Hematopoietic multipotent progenitor cell treated with erythropoietin and hydrocortisone succinate and interleukin-3 and kit ligand, for 6 days (in vitro differentiated cells): Measurements from ENCODE around the gene IL9R.
"Not testable (repeated sequence)": the region's sequence is repeated elsewhere in the genome, so short reads cannot be mapped to it uniquely, and the experiment has no call there.

Experiments
- DNase-seq: peaks from one replicate; pipeline ENCODE4 v3.0.0-alpha.2; 2015

Gene IL9R

DNA sequence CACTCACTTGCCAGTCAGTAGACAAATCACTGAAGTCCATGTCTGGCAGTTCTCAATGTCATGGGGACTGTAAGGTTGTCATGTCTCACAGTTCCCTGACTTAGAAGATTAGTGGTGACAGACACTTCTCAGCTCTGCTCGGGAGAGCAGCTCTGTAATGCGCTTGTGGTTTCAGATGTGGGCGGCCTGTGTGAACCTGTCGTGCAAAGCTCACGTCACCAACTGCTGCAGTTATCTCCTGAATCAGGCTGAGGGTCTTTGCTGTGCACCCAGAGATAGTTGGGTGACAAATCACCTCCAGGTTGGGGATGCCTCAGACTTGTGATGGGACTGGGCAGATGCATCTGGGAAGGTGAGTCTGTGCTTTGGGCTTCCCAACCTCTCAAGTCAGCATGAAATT is at the start of gene IL9R:
Gene IL9R (plus strand): TSS at position 261 of the 400 bp plus-strand sequence. CDS start 64 bp downstream, at position 325.
- peak; percentile 95 for DNase-seq

GRCh38 chrX:155949098-155949497 is 48.4 kb upstream of the IL9R start:
- DNase-seq = no peak

- no peak for DNase-seq
These were observed 46.2 kb upstream of the IL9R start for GRCh38 chrX:155951237-155951789.

GRCh38 chrX:155953055-155953454 is 44.4 kb upstream of the IL9R start:
- no peak for DNase-seq

DNA sequence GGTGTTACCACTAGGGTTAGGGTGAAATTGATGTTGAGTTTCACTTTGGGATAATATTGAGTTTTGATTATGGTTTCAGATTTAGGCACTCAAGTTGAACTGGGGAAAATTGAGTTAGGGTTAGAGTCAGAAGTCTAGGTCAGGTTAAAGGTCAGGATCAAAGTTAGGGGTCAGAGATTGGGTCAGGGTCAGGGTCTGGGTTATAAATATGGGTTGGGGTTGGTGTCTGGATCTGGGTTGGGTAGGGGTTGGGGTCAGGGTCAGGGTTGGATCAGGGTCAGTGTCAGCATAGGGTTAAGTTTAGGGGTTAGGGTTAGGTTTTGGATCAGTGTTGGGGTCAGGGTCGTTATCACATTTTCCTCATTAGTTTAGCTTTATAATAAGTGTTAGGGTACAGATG is 42.7 kb upstream of the IL9R start:
- DNase-seq = no peak

GRCh38 chrX:155956099-155956498 is 41.4 kb upstream of the IL9R start:
- no peak for DNase-seq

DNA sequence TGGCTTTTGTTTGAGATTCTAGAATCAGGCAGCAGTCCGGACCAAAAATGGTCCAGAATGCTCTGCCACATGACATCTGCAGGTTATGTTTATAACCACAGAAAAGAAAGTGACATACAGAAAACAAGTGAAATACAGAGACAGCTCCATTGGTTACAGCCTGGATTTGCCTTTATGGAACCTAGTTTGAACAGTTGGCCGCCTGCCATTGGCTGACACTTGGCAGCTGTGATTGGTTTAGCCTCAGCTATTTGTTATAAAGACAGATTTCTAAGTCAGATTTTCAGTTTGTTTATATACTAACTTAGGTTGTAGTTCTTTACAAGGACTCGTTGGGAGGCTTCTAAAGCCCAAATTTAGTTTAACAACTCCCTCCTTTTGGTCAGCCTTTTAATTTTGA is 40.8 kb upstream of the IL9R start:
- DNase-seq = no peak

GRCh38 chrX:155957843-155958242 is 39.7 kb upstream of the IL9R start:
- DNase-seq = no peak

DNA sequence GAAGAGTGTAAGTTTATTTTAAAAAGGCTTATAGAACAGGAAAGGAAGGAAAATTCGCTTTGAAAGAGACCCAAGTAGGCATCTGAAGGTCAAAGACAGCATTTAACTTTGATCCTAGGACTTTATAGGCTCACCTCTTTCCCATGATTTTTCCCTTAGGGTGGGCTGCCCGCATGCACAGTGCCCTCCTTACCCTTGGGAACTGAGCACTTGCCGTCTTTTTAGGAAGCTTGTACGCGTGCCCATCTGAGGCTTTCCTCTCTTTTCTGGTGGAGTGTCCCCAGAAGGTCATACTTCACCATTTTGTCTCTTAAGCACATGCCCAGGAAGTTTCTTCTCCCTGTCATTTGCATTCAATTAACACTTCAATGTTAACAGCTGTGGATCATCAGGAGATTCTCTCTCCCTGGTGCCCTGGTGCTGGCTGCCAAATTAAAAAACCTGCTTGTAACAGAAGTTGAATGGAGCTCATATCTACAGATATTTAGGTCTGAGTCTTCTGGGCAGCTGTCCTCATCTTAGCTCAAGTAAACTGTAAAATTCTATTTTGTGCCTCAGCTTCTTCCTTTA is 38.4 kb upstream of the IL9R start:
- DNase-seq = no peak

DNA sequence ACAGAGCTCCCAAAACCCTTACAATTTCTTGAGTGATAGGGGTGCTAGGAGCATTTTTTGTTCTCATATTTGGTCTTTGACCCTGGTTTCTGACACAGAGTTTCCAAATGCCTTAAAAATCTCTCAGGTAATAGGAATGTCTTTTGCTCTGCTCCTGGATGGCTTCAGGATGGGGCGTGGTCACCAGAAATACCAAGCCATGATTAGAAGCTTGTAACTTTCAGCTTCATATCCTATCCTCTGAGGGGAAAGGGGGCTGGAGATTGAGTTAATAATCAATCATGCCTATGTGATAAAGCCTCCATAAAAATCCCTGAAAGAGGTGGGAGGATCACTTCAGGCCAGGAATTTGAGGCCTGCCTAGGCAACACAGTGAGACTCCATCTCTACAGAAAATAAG is 34.6 kb upstream of the IL9R start:
- no peak for DNase-seq

- peak; percentile 92 for DNase-seq
These were observed 30.6 kb upstream of the IL9R start for GRCh38 chrX:155966876-155967275.

DNA sequence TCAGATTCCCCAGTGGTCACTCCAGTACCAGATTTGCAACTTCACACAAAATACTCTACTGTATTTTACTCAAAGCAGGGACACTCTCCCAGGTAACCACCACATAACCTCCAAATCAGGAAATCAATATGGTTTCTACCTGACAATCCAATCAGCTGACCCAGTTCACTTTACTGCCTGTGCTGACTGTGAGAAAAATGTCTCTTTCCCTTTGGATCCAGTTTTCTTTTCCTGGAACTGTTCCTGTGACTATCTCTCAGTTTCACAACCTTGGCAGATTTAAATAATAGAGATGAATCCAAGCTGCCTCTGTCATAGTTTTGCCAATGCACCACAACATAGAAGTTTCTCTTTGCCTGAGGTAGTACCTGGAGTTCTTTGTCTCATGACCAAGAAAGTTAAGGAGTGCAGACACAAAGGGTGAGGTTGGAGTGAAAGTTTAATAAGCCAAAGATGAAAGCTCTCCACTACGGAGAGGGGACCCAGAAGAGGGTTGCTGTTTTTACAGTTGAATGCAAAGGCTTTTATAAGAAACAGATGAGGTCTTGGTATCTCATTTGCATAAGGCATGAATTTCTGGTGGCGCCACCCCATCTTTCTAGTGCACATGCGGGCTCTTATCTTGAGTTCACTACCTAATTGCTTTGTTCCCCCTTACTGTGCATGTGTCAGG is 29.7 kb upstream of the IL9R start:
- DNase-seq = no peak

GRCh38 chrX:155968326-155968661 is 29.2 kb upstream of the IL9R start:
- peak; percentile 20 for DNase-seq

GRCh38 chrX:155968791-155969190 is 28.7 kb upstream of the IL9R start:
- no peak for DNase-seq

DNA sequence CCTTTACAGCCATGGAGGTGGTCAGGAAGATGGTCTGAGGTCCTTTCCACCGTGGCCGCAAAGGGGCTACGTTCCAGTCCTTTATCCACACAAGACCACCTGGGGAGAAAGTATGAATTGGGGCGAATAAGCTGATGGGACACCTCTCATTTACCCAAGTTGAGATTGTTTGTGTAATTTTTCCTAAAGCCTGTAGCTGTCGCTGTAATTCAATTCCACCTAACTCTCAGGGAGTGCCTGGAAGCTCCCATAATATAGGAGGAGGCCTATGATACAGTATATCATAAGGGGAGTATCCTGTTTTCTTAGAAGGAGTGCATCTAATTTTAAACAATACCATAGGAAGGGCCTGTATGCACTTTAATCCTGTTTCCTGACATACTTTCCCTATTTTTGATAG is 25.8 kb upstream of the IL9R start:
- DNase-seq = peak; percentile 40

DNA sequence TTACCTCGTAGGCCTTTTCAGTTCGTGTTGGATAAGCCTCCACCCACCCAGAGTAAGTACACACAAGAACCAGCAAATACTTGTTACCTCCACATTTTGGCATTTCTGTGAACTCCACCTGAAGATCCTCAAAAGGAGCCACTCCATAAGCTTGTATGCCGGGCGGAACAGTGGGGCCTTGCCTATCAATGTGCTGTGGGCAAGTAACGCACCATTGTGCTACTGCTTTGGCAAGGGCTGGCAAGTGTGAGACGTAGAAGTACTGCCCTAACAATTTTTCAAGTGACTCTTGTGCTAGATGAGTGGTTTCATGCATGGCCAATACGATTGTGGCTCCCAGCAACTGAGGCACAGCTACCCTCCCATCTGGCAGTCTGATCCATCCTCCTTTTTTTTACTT is 25.3 kb upstream of the IL9R start:
- not testable (repeated sequence) for DNase-seq

DNA sequence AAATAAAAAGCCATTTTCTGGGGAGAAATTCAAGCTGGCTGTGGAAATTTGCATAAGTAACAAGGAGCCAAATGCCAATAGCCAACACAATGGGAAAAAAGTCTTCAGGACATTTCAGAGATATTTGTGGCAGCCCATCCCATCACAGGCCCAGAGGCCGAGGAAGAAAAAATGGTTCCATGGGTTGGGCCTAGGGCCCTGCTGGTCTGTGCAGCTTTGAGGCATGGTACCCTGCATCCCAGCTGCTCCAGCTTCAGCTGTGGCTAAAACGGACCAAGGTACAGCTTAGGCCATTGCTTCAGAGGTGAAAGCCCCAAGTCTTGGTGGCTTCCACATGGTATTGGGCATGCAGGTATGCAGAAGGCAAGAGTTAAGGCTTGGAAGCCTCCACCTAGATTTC is 14.2 kb upstream of the IL9R start:
- no peak for DNase-seq

DNA sequence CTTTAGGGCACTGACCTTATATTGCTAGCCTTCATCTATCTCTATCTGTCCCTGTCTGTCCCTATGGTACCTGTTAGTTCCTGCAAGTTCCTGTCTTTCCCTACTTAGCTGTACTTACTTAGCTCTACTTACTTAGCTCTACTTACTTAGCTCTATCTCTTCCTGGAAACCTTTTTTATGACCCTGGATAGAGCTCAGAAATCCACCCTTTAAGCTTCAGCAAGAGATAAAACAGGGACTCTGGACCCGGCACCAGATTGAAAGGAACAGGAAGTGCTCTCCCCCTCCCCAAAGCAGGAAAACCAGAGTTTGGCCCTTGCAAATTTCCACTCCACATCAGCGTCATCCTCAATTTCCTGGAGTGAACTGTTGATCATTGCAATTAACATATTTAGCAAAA is 12.3 kb upstream of the IL9R start:
- DNase-seq = no peak

DNA sequence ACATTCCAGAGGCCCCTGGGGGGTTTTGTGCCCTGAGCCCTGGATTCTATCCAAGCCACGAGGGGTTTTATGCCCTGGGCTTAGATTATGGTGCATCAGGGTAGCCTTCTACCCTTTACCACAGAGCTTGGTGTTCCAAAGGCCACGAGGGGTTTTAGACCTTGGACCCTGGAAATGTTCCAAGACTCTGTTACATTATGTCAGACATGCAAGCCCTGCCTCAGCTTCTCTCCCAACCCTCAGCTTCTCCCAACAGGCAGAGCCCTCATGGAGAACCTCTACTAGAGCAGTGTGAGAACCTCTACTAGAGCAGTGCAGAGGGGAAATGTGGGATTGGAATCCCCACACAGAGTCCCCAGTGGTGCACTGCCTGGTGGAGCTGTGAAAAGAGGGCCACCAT is 10.5 kb upstream of the IL9R start:
- not testable (repeated sequence) for DNase-seq

DNA sequence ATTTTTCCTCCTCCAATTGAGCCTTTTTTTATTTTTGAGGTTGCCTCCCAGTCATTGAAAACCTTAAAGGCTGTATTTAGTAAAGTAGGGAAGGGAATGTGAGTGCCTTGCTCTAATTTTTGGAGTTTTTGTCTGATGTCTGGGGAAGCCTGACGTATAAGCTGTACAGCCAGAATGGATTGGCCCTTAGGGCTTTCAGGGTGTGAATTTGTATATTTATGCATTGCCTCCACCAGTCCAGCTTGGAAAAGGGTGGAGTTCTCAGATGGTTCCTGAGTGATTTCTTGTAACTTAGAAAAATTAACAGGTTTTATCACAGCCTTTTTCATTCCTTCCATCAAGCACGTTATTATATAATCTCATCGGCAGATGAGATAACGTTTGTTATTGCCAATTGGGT is 8.6 kb upstream of the IL9R start:
- DNase-seq = no peak

DNA sequence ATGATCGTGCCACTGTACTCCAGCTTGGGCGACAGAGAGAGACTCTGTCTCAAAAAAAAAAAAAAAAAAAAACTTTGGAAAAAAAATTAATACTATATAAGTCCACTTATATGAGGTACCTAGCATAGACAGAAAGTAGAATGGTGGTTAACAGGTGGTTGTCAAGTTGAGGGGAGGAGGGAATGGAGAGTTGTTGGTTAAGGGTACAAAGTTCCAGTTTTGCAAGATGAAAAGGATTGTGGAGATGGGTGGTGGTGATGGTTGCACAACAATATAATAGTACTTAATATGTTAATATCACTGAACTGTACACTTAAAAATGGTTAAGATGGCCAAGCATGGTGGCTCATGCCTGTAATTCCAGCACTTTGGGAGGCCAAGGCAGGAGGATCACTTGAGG is 4.1 kb upstream of the IL9R start:
- DNase-seq = no peak

DNA sequence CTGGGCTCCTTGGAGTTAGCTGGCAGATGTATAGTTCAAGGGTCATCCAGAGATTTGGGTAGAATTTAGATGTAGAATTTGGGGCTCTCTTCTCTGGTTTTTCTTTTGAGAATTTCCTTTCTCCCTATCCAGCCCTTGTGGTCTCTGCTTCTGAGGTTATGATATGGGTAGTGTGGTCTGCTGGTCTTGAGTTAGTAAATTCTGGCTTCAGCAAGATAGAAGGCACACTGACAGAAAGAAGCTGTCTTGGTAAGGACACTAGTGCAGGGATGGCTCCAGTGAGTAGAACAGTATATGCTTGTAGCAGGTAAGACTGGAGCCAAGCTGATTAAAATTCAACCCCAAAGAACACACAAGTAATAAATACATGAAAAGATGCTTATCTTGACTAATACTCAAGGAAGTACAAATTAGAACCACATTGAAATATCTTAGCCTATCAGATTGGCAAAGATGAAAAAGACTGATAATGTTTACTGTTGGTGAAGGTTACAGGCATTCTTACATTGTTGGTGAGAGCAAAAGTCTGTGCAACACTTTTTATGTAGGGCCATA is 2.1 kb upstream of the IL9R start:
- DNase-seq = peak; percentile 67

DNA sequence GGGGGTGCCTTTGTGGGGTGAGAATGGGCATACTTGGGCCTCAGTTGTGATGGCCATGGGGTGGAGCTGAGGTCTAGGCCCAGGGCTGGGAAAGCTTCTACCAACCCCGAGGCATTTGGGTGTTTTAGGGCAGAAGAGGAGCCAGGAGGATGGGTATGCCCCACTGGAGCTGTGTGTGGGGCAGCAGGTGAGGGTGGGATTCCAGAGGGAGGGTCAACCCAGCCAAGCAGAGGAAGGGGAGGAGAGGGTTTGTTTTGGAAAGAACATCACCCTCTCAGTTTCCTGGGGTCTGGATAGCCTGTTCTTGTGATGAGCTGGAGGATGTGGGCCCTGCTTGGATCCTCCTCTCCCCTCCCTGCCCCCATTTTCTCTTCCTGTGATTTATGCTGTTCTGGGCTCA is 620 bp downstream of the IL9R start:
- peak; percentile 30 for DNase-seq

DNA sequence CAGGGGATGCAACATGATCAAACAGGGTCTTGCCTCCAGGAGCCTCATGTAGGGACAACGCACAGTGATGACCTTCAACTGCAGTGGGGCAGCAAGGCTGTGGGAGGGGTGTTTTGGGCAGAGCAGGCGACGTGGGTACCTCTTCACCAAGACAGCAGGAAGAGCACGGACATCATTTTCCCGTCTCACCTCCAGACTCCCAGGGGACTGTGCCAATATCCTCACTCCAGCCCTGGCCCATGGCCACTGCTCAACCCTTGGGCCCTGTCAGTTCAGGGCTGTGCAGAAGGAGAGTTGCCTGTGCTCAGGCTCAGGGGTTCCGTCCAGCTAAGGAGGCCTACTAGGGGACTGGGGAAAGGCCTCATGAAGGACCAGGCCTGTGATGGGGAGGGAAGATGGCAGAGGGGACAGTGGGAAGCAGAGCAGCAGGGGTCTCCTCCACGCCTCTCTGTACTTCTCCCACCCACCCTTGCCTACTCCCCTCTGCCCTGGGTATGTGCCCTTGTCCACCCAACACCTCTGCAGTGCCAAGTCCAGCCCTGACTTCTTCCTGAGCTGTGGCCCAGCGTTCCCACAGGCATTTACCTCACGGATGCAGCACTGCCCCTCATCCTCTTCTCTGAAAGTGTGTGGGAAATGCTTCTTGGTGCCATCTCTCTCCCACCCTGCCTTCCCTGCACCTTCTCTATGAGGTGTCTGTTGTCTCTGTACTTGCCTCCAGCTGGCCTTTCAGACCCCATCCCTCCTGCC is 1.4 kb downstream of the IL9R start:
- DNase-seq = peak; percentile 23
